CD4-positive, alpha-beta T cell treated with Interleukin-17A for 1 hour (primary cell): ENCODE data around the gene CHIA.

Experiments used
- DNase-seq: peaks from one replicate; pipeline ENCODE4 v3.0.0-alpha.2; 2020

The CHIA gene

GRCh38 chr1:111369645-111370044, 79.0 kb downstream of the CHIA start:
- no peak for DNase-seq
